Mucosa of rectum (tissue), 2 donors: ENCODE measurements around the gene GNL2.
"Not testable (repeated sequence)": the region's sequence is repeated elsewhere in the genome, so short reads cannot be mapped to it uniquely, and the experiment has no call there.

Experiments used
- H3K27ac ChIP-seq, 2 donors: one replicate each; pipeline ENCODE4 v1.7.0; 2013; ENCODE audit warnings: inconsistent platforms in 2 of 2, low read depth in 2 of 2, low read length in 2 of 2
- H3K27me3 ChIP-seq, 2 donors: one replicate each; pipeline ENCODE4 v1.7.0; 2013; ENCODE audit warnings: low read length in 2 of 2; ENCODE audit not compliant: control insufficient read depth in 2 of 2, insufficient read depth in 2 of 2
- H3K36me3 ChIP-seq, 2 donors: one replicate each; pipeline ENCODE4 v1.7.0; 2013; ENCODE audit warnings: low read length in 2 of 2; ENCODE audit not compliant: control insufficient read depth in 2 of 2, insufficient read depth in 2 of 2
- H3K4me1 ChIP-seq, 2 donors: one replicate each; pipeline ENCODE4 v1.7.0; 2013; ENCODE audit warnings: low read length in 2 of 2, mild to moderate bottlenecking in 1 of 2; ENCODE audit not compliant: control insufficient read depth in 2 of 2, insufficient read depth in 2 of 2
- H3K4me3 ChIP-seq, 2 donors: one replicate each; pipeline ENCODE4 v1.7.0; 2013; ENCODE audit warnings: low read length in 2 of 2
- H3K9ac ChIP-seq, 2 donors: one replicate each; pipeline ENCODE4 v1.7.0; 2013; ENCODE audit warnings: low read length in 2 of 2, low read depth in 1 of 2, mild to moderate bottlenecking in 1 of 2
- H3K9me3 ChIP-seq, 2 donors: one replicate each; pipeline ENCODE4 v1.7.0; 2013; ENCODE audit warnings: low read length in 2 of 2; ENCODE audit not compliant: control insufficient read depth in 2 of 2
- donor health status: healthy.
- donor health status: Normal muscosa, but diverticular disease.

The GNL2 gene

DNA sequence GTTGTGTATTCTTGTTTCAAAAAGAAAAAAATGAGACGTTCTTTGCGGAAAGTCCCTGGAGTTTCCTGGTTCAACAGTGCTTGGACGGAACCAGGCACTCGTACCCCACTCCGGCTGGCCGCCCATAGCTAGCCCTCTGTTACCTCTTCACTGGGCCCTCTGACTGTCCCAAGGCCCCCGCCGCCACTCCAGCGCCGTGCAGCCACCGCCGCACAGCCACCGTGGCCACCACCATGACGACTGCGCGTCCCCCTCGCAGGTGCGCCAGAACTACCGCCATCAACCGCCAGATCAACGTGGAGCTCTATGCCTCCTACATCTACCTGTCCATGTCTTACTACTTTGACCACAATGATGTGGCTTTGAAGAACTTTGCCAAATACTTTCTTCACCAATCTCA, 51.2 kb downstream of the GNL2 start:
- H3K36me3 ChIP-seq, result peaks cover 26 to 32% of the 10 kb centered on the region in 2 donors

DNA sequence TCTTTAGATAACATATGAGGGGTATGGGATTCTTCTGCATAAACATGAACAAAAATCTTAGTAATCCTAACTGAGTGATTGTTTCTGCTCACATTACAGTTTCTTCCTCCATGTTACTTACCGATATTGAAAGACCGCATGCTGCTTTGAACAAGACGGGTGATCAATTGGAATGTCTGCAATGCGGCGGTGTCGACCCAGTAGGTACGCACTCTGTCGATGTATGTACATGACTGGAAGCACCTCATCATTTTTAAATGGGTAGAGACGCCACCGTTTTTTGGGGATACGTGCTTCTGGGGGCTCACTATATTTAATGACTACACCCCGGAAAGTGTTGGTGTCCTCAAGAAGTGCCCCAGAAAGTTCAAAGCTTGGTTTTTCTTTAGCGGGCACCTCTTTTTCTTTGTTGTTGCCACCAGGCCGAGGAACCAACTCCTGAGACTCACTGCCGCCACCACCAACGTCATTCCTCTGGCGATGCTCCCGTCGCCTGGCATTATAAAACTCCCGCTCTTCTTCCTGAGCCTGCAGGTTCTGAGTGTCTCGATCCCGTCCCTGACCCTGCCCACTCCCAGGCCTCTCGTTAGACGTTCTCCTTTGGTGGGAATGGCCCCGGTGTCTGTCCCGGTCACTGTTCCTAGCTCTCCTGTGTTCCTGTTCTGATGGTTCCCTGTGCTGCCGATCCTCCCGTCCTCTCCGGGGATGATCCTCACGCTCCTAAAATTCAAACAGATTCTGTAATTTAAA, 55.5 kb downstream of the GNL2 start:
- H3K4me1 ChIP-seq, result no peaks in the 10 kb centered on the region
- peaks cover 36 to 39% of the 10 kb centered on the region in 2 donors for H3K36me3 ChIP-seq
- H3K9me3 ChIP-seq, result no peaks in the 10 kb centered on the region
- no peaks in the 10 kb centered on the region for H3K27me3 ChIP-seq
- no peak overlapping the region for H3K4me3 ChIP-seq
- no peak overlapping the region for H3K27ac ChIP-seq
- H3K9ac ChIP-seq, result no peak overlapping the region

More for the DNA sequence above, 51.2 kb downstream of the GNL2 start:
- Histone ChIP-seq H3K9me3 (no peaks in the 10 kb centered on the region), H3K27me3 (no peaks in the 10 kb centered on the region), H3K4me1 (no peaks in the 10 kb centered on the region), H3K9ac (no peak overlapping the region), H3K27ac (no peak overlapping the region), H3K4me3 (no peak overlapping the region)

DNA sequence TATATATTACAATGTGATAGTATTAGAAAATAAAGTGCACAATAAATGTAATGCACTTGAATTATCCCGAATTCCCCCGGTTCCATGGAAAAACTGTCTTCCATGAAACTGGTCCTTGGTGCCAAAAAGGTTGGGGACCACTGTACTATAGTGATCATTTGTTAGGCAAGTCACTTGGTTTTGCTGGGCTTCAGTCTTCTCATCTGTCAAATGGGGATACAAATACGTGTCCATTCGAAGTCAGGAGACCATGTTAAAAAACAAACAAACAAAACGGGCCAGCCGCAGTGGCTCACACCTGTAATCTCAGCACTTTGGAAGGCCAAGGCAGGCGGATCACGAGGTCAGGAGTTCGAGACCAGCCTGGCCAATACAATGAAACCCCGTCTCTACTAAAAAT, 56.6 kb downstream of the GNL2 start:
- H3K9ac ChIP-seq, H3K4me1 ChIP-seq, H3K9me3 ChIP-seq, H3K4me3 ChIP-seq, H3K27me3 ChIP-seq, H3K27ac ChIP-seq: not testable (repeated sequence)
- peaks cover 28 to 31% of the 10 kb centered on the region in 2 donors for H3K36me3 ChIP-seq

DNA sequence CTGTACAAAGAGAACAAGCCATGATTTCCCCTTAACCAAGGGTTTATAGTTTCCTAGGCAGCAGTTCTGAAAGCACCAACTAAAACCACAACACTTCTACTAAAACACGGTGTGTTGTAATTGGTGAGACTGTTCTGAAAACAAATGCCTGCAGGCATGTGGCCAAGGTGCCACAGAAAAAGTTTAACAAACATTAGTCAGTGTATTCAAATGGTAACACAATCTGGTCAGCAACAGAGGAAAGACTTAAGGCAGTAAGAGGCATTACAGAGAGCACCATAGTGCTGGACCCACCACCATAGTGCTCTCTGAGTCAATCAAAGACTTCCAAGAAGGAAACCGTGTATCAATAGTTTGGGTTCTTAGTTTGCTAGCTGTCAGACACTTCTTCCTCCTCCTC, 58.4 kb downstream of the GNL2 start:
- Histone ChIP-seq H3K9me3 (no peaks in the 10 kb centered on the region), H3K36me3 (peaks cover 28 to 31% of the 10 kb centered on the region in 2 donors), H3K4me3 (no peak overlapping the region), H3K27me3 (no peaks in the 10 kb centered on the region), H3K4me1 (peaks cover 0 to 3% of the 10 kb centered on the region in 2 donors), H3K27ac (no peak overlapping the region), H3K9ac (no peak overlapping the region)

DNA sequence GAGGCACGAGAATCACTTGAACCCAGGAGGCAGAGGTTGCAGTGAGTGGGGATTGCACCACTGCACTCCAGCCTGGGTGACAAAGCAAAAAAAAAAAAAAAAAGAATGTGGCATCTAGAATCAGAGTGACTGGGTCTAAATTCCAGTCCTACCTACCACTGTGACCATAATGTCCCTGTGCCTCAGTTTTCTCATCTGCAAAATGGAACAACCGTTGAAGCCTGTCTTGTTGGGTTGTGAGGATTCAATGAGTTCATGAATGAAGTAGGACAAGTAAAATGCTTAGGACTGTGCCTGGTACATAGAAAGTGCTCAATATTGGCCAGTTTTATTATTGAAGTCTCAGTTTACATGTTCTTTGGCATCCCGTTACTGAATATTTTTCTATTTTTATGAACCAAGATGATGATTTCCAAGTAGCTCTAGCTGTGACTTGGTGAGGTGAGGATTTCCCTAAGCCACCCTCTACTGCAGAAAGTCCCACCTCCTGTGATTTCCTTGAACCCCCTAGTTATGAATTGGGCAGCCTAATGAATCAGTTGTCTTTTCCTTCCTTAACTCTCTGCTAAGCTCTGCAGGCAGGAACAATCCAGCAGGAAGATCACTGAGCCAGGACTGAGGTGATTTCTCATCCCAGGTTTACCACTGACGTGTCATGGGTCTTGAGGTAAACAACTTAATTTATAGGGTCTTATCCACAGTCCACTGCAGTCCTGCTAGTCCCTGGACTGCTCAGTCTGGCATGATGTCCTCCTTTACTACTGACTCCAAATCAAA, 62.2 kb downstream of the GNL2 start:
- H3K36me3 ChIP-seq, result peaks cover 16 to 19% of the 10 kb centered on the region in 2 donors
- H3K9me3 ChIP-seq, result no peaks in the 10 kb centered on the region
- H3K4me3 ChIP-seq, result no peak overlapping the region
- peaks cover 0 to 3% of the 10 kb centered on the region in 2 donors for H3K4me1 ChIP-seq
- no peak overlapping the region for H3K9ac ChIP-seq
- H3K27me3 ChIP-seq, result no peaks in the 10 kb centered on the region
- no peak overlapping the region for H3K27ac ChIP-seq

DNA sequence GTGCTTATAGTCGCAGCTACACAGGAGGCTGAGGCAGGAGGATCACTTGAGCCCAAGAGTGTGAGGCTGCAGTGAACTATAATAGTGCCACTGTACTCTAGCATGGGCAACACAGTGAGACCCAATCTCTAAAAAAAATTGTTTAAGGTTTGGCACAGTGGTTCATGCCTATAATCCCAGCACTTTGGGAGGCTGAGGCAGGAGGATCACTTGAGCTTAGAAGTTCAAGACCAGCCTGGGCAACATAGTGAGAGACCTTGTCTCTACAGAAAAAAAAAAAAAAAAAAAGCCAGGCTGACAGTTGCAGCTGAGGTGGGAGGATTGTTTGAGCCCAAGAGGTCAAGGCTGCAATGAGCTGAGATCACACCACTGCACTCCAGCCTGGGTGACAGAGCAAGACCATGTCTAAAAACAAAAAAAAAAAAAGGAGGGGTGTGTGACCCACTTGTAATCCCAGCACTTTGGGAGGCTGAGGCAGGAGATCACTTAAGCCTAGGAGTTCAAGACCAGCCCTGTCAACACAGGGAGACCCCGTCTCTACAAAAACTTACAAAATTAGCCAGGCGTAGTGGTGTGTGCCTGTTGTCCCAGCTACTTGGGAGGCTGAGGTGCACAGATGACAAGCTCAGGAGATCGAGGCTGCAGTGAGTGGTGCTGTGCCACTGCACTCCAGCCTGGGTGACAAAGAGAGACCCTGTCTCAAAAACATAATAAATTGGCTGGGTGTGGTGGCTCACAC, 63.1 kb downstream of the GNL2 start:
- not testable (repeated sequence) for H3K9ac ChIP-seq, H3K27ac ChIP-seq

DNA sequence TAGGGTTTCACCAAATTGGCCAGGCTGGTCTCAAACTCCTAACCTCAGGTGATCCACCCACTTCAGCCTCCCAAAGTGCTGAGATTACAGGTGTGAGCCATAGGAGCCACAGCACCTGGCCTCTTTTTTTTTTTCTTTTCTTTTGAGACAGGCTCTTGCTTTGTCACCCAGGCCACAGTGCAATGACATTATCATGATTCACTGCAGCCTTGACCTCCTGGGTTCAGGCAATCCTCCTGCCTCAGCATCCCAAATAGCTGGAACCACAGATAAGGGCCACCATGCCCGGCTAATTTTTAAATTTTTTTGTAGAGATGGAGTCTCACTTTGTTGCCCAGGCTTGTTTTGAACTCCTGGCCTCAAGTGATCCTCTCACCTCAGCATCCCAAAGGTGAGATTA, 65.8 kb downstream of the GNL2 start:
- H3K4me1 ChIP-seq, H3K27me3 ChIP-seq, H3K36me3 ChIP-seq, H3K4me3 ChIP-seq, H3K27ac ChIP-seq, H3K9ac ChIP-seq, H3K9me3 ChIP-seq: not testable (repeated sequence)

More for the DNA sequence above, 63.1 kb downstream of the GNL2 start:
- not testable (repeated sequence) for H3K4me3 ChIP-seq, H3K4me1 ChIP-seq, H3K27me3 ChIP-seq, H3K9me3 ChIP-seq
- H3K36me3 ChIP-seq, result peaks cover 11 to 15% of the 10 kb centered on the region in 2 donors

DNA sequence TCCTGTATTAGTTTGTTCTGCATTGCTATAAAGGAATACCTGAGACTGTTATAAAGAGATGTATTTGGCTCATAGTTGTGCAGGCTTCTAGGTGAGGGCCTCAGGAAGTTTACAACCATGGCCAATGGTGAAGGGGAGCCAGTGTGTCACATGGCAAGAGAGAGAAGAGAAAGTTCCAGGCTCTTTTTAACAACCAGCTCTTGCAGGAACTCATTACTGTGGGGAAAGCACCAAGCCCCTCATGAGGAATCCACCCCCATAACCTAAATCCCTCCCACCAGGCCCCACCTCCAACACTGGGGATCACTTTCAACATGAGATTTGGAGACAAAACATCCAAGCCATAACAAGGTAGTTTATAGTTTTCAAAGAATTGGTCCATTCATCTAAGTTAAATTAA, 76.1 kb downstream of the GNL2 start:
- Histone ChIP-seq H3K9me3 (no peaks in the 10 kb centered on the region), H3K36me3 (no peaks in the 10 kb centered on the region), H3K27me3 (no peaks in the 10 kb centered on the region), H3K4me3 (no peak overlapping the region), H3K27ac (no peak overlapping the region), H3K4me1 (peaks cover 0 to 7% of the 10 kb centered on the region in 2 donors), H3K9ac (no peak overlapping the region)

DNA sequence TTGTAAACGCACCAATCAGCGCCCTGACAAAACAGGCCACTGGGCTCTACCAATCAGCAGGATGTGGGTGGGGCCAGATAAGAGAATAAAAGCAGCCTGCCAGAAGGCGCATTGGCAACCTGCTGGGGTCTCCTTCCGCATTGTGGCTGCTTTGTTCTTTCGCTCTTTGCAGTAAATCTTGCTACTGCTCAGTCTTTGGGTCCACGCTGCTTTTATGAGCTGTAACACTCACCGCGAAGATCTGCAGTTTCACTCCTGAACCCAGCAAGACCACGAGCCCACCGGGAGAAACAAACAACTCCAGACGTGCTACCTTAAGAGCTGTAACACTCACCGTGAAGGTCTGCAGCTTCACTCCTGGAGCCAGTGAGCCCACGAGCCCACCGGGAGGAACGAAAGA, 76.8 kb downstream of the GNL2 start:
- H3K9me3 ChIP-seq, H3K36me3 ChIP-seq, H3K4me1 ChIP-seq, H3K9ac ChIP-seq, H3K27me3 ChIP-seq, H3K27ac ChIP-seq: not testable (repeated sequence)
- peak overlapping the region in 1 of 2 donors; percentile 20 for H3K4me3 ChIP-seq

DNA sequence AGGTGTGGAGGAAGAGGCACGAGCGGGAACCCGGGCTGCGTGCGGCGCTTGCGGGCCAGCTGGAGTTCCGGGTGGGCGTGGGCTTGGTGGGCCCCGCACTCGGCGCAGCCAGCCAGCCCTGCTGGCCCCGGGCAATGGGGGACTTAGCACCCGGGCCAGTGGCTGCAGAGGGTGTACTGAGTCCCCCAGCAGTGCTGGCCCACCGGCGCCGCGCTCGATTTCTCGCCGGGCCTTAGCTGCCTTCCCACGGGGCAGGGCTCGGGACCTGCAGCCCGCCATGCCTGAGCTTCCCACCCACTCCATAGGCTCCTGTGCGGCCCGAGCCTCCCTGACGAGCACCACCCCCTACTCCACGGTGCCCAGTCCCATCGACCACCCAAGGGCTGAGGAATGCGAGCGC, 77.5 kb downstream of the GNL2 start:
- not testable (repeated sequence) for H3K9ac ChIP-seq, H3K27ac ChIP-seq, H3K36me3 ChIP-seq, H3K27me3 ChIP-seq, H3K4me3 ChIP-seq, H3K9me3 ChIP-seq
- peaks cover 5 to 14% of the 10 kb centered on the region in 2 donors for H3K4me1 ChIP-seq
